NCI-H774 (cell line): ENCODE measurements around the gene KCNIP3.
"Not testable (repeated sequence)": the region's sequence is repeated elsewhere in the genome, so short reads cannot be mapped to it uniquely, and the experiment has no call there.

Experiments
- DNase-seq: peaks from one replicate; lab custom pipeline; 2025; lab: John Stamatoyannopoulos, UW

Gene KCNIP3

GRCh38 chr2:95362486-95362885, 65.3 kb downstream of the KCNIP3 start:
- DNase-seq = no peak

- DNase-seq = no peak
Observed at GRCh38 chr2:95366514-95366913, 69.4 kb downstream of the KCNIP3 start.

GRCh38 chr2:95372216-95372829, 75.2 kb downstream of the KCNIP3 start:
- no peak for DNase-seq

- no peak for DNase-seq
Observed at GRCh38 chr2:95372845-95373244, 75.7 kb downstream of the KCNIP3 start.

- no peak for DNase-seq
Observed at GRCh38 chr2:95374029-95374428, 76.9 kb downstream of the KCNIP3 start.

GRCh38 chr2:95374451-95374920, 77.3 kb downstream of the KCNIP3 start:
- no peak for DNase-seq

GRCh38 chr2:95374921-95375471, 77.8 kb downstream of the KCNIP3 start:
- DNase-seq = no peak

- DNase-seq = no peak
Observed at GRCh38 chr2:95375532-95376150, 78.5 kb downstream of the KCNIP3 start.

- DNase-seq = no peak
Observed at GRCh38 chr2:95376311-95377215, 79.4 kb downstream of the KCNIP3 start.

GRCh38 chr2:95377216-95378123, 80.3 kb downstream of the KCNIP3 start:
- no peak for DNase-seq

GRCh38 chr2:95378281-95378680, 81.1 kb downstream of the KCNIP3 start:
- not testable (repeated sequence) for DNase-seq

- no peak for DNase-seq
Observed at GRCh38 chr2:95379371-95379831, 82.3 kb downstream of the KCNIP3 start.

- no peak for DNase-seq
Observed at GRCh38 chr2:95380280-95380679, 83.1 kb downstream of the KCNIP3 start.

GRCh38 chr2:95380731-95381130, 83.6 kb downstream of the KCNIP3 start:
- DNase-seq = no peak

GRCh38 chr2:95381212-95382191, 84.4 kb downstream of the KCNIP3 start:
- DNase-seq = no peak

- DNase-seq = no peak
Observed at GRCh38 chr2:95382192-95382591, 85.0 kb downstream of the KCNIP3 start.

- DNase-seq = no peak
Observed at GRCh38 chr2:95382686-95383634, 85.8 kb downstream of the KCNIP3 start.

GRCh38 chr2:95383635-95384027, 86.5 kb downstream of the KCNIP3 start:
- no peak for DNase-seq
